Spinal cord (tissue), 10 donors: ENCODE measurements around the gene SPATS2L. TPM values are rescaled to one million over a fixed set of nuclear protein-coding genes. Genes with fewer than 3 reads are reported as not detected.

ENCODE experiments used
- DNase-seq, 6 donors: peaks; one replicate each; pipeline versions ENCODE4 v3.0.0 to v3.0.0-alpha.2; 2013 to 2015; ENCODE audit warnings: low spot score in 6 of 6, low read depth in 4 of 6
- H3K27ac ChIP-seq: one replicate; pipeline ENCODE4 v1.5.1; 2013; ENCODE audit warnings: low read depth, low read length, control low read depth
- H3K27me3 ChIP-seq: one replicate; pipeline ENCODE4 v1.6.1; 2013; ENCODE audit warnings: low read length; ENCODE audit not compliant: control insufficient read depth, insufficient read depth
- H3K36me3 ChIP-seq: one replicate; pipeline ENCODE4 v1.6.1; 2013; ENCODE audit warnings: low read length; ENCODE audit not compliant: control insufficient read depth, insufficient read depth
- H3K4me1 ChIP-seq: one replicate; pipeline ENCODE4 v1.6.1; 2013; ENCODE audit warnings: low read length; ENCODE audit not compliant: control insufficient read depth, insufficient read depth
- H3K4me3 ChIP-seq: one replicate; pipeline ENCODE4 v1.5.1; 2013; ENCODE audit warnings: low read depth, low read length, control low read depth
- H3K9me3 ChIP-seq: one replicate; pipeline ENCODE4 v1.6.1; 2013; ENCODE audit warnings: low read length; ENCODE audit not compliant: control insufficient read depth, insufficient read depth
- WGBS: methylation state at CpG from one replicate; pipeline ENCODE4 v1.1.5; 2013; ENCODE audit warnings: missing lambda C conversion rate; ENCODE audit not compliant: insufficient coverage; 5-methylcytosine and 5-hydroxymethylcytosine counted together
- polyA plus RNA-seq, 2 donors: library from polyadenylated mRNA; unstranded; fragments of 120-200 nt; gene quantifications; one replicate each; pipeline ENCODE4 v1.2.1, GENCODE V29; 2013; ENCODE audit not compliant: insufficient read length in 2 of 2
- total RNA-seq, 2 donors: library from RNA; depleted of rRNA in 1 of 2; stranded (reverse); fragments of 120-200 nt in 1 of 2; fragments of >200 nt in 1 of 2; gene quantifications; one replicate each; pipeline versions ENCODE4 v1.2.3 to v1.2.4, GENCODE V29; 2013 to 2014
- donor health status: healthy.

SPATS2L gene
- total and polyA plus RNA-seq, 4 donors: 75.3 to 144 (median 108) TPM

- WGBS: no CpG with 5 or more reads among the region's 2 CpGs
- no peak for DNase-seq
- Histone ChIP-seq H3K9me3 (no peaks in the 10 kb centered on the region), H3K4me3 (no peak overlapping the region), H3K27ac (no peak overlapping the region), H3K36me3 (peaks cover 7% of the 10 kb centered on the region), H3K4me1 (no peaks in the 10 kb centered on the region), H3K27me3 (no peaks in the 10 kb centered on the region)
Measured at GRCh38 chr2:200461846-200462710, 155.6 kb downstream of the SPATS2L start.

- DNase-seq: no peak
- H3K9me3 ChIP-seq: no peaks in the 10 kb centered on the region
- no CpG with 5 or more reads among the region's 2 CpGs for WGBS
Measured at GRCh38 chr2:200463452-200463851, 157.0 kb downstream of the SPATS2L start.

GRCh38 chr2:200466425-200467418, 160.2 kb downstream of the SPATS2L start:
- Histone ChIP-seq H3K4me3 (no peak overlapping the region), H3K9me3 (no peaks in the 10 kb centered on the region), H3K4me1 (peaks cover 17% of the 10 kb centered on the region), H3K27me3 (no peaks in the 10 kb centered on the region), H3K27ac (peak overlapping the region; percentile 16), H3K36me3 (peaks cover 25% of the 10 kb centered on the region)
- DNase-seq: peak in 1 of 6 donors; percentile 40
- WGBS: 89% methylated on average over 6 of the region's 12 CpGs

More at GRCh38 chr2:200463452-200463851, 157.0 kb downstream of the SPATS2L start:
- Histone ChIP-seq H3K27ac (no peak overlapping the region), H3K4me1 (no peaks in the 10 kb centered on the region), H3K36me3 (peaks cover 16% of the 10 kb centered on the region), H3K4me3 (no peak overlapping the region), H3K27me3 (no peaks in the 10 kb centered on the region)

GRCh38 chr2:200467806-200468681, 161.6 kb downstream of the SPATS2L start:
- Histone ChIP-seq H3K36me3 (peaks cover 29% of the 10 kb centered on the region), H3K27me3 (no peaks in the 10 kb centered on the region), H3K4me3 (no peak overlapping the region), H3K27ac (no peak overlapping the region), H3K4me1 (peaks cover 17% of the 10 kb centered on the region), H3K9me3 (no peaks in the 10 kb centered on the region)
- DNase-seq: no peak
- WGBS: 90% methylated on average over 5 of the region's 8 CpGs

- Histone ChIP-seq H3K9me3 (no peaks in the 10 kb centered on the region), H3K27ac (peak overlapping the region; percentile 52), H3K27me3 (no peaks in the 10 kb centered on the region), H3K4me3 (no peak overlapping the region), H3K4me1 (peaks cover 17% of the 10 kb centered on the region), H3K36me3 (peaks cover 35% of the 10 kb centered on the region)
- WGBS: 67% methylated on average over 10 of the region's 13 CpGs
- DNase-seq: peak in 1 of 6 donors; percentile 24
Measured at GRCh38 chr2:200469708-200470211, 163.3 kb downstream of the SPATS2L start.

GRCh38 chr2:200470230-200470629, 163.7 kb downstream of the SPATS2L start:
- WGBS: 3% methylated on average over 3 of the region's 3 CpGs
- DNase-seq: peak in 2 of 6 donors; percentile 56 to 94
- no peak overlapping the region for H3K4me3 ChIP-seq
- H3K36me3 ChIP-seq: peaks cover 39% of the 10 kb centered on the region
- H3K9me3 ChIP-seq: no peaks in the 10 kb centered on the region
- H3K27me3 ChIP-seq: no peaks in the 10 kb centered on the region
- peaks cover 17% of the 10 kb centered on the region for H3K4me1 ChIP-seq
- peak overlapping the region; percentile 52 for H3K27ac ChIP-seq

GRCh38 chr2:200471324-200471848, 164.9 kb downstream of the SPATS2L start:
- H3K36me3 ChIP-seq: peaks cover 37% of the 10 kb centered on the region
- peaks cover 17% of the 10 kb centered on the region for H3K4me1 ChIP-seq
- peak in 2 of 6 donors; percentile 68 to 87 for DNase-seq
- no peak overlapping the region for H3K27ac ChIP-seq
- no peaks in the 10 kb centered on the region for H3K9me3 ChIP-seq
- no peak overlapping the region for H3K4me3 ChIP-seq
- 86% methylated on average over 4 of the region's 8 CpGs for WGBS
- H3K27me3 ChIP-seq: no peaks in the 10 kb centered on the region

- H3K36me3 ChIP-seq: peaks cover 37% of the 10 kb centered on the region
- H3K4me3 ChIP-seq: no peak overlapping the region
- DNase-seq: no peak
- WGBS: 100% methylated on average over 1 of the region's 8 CpGs
- no peaks in the 10 kb centered on the region for H3K27me3 ChIP-seq
- peaks cover 17% of the 10 kb centered on the region for H3K4me1 ChIP-seq
- H3K27ac ChIP-seq: no peak overlapping the region
- no peaks in the 10 kb centered on the region for H3K9me3 ChIP-seq
Measured at GRCh38 chr2:200471928-200472645, 165.6 kb downstream of the SPATS2L start.
